Measurements from ENCODE around the gene CAMK4.

The CAMK4 gene

GRCh38 chr5:111387361-111387760 lies 163.2 kb downstream of the CAMK4 start:
- Histone ChIP-seq H3K9me3 (ENCODE audit: control insufficient read depth, insufficient read depth, low read depth, low read length) (no peaks in the 10 kb centered on the region), H3K4me3 (ENCODE audit: low read depth, low read length) (no peak overlapping the region), H3K36me3 (ENCODE audit: control insufficient read depth in 2 of 2, insufficient read depth in 1 of 2, low read length in 2 of 2) (no peaks in the 10 kb centered on the region), H3K27ac (ENCODE audit: extremely low read depth, low read depth, low read length) (no peak overlapping the region), H3K4me1 (ENCODE audit: control insufficient read depth, insufficient read depth, low read length) (peaks cover 27% of the 10 kb centered on the region)
- ChIA-PET CTCF (interaction anchor here (0.7 kb wide), 1 partner anchor 62 kb away, joined by 4 read pairs; no protein-coding TSS in a partner anchor), POLR2A (no interaction called here)
- TF ChIP-seq KLF16 (tag by site-specific recombination; IDR thresholded peaks at IDR 0.05): no peak
- no peak for TF ChIP-seq ZNF335 (tag by site-specific recombination; conservative IDR thresholded peaks at IDR 0.05)
- TF ChIP-seq, protein P1, sequence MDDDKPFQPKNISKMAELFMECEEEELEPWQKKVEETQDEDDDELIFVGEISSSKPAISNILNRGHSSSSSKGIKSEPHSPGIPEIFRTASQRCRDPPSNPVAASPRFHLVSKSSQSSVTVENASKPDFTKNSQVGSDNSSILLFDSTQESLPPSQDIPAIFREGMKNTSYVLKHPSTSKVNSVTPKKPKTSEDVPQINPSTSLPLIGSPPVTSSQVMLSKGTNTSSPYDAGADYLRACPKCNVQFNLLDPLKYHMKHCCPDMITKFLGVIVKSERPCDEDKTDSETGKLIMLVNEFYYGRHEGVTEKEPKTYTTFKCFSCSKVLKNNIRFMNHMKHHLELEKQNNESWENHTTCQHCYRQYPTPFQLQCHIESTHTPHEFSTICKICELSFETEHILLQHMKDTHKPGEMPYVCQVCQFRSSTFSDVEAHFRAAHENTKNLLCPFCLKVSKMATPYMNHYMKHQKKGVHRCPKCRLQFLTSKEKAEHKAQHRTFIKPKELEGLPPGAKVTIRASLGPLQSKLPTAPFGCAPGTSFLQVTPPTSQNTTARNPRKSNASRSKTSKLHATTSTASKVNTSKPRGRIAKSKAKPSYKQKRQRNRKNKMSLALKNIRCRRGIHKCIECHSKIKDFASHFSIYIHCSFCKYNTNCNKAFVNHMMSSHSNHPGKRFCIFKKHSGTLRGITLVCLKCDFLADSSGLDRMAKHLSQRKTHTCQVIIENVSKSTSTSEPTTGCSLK (tag by site-specific recombination; IDR thresholded peaks at IDR 0.05): no peak
- TF ChIP-seq, protein P2, sequence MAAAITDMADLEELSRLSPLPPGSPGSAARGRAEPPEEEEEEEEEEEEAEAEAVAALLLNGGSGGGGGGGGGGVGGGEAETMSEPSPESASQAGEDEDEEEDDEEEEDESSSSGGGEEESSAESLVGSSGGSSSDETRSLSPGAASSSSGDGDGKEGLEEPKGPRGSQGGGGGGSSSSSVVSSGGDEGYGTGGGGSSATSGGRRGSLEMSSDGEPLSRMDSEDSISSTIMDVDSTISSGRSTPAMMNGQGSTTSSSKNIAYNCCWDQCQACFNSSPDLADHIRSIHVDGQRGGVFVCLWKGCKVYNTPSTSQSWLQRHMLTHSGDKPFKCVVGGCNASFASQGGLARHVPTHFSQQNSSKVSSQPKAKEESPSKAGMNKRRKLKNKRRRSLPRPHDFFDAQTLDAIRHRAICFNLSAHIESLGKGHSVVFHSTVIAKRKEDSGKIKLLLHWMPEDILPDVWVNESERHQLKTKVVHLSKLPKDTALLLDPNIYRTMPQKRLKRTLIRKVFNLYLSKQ (tag by site-specific recombination; IDR thresholded peaks at IDR 0.05; ENCODE audit: borderline replicate concordance): no peak
- TF ChIP-seq ZBTB8A (tag by site-specific recombination; IDR thresholded peaks at IDR 0.05): no peak
- TF ChIP-seq ZNF558 (tag by site-specific recombination; IDR thresholded peaks at IDR 0.05): no peak
- TF ChIP-seq ZNF433 (tag by site-specific recombination; IDR thresholded peaks at IDR 0.05; ENCODE audit: low read depth): no peak
- TF ChIP-seq ZFP37 (tag by site-specific recombination; IDR thresholded peaks at IDR 0.05): no peak
- TF ChIP-seq, protein P3, sequence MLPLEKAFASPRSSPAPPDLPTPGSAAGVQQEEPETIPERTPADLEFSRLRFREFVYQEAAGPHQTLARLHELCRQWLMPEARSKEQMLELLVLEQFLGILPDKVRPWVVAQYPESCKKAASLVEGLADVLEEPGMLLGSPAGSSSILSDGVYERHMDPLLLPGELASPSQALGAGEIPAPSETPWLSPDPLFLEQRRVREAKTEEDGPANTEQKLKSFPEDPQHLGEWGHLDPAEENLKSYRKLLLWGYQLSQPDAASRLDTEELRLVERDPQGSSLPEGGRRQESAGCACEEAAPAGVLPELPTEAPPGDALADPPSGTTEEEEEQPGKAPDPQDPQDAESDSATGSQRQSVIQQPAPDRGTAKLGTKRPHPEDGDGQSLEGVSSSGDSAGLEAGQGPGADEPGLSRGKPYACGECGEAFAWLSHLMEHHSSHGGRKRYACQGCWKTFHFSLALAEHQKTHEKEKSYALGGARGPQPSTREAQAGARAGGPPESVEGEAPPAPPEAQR (tag by site-specific recombination; IDR thresholded peaks at IDR 0.05): no peak
- TF ChIP-seq KLF17 (tag by site-specific recombination; IDR thresholded peaks at IDR 0.05): no peak
- no peak for TF ChIP-seq ZNF266 (tag by site-specific recombination; IDR thresholded peaks at IDR 0.05; ENCODE audit: low read depth)
- no peak for TF ChIP-seq ZBTB21 (tag by site-specific recombination; IDR thresholded peaks at IDR 0.05)
- TF ChIP-seq GLI4 (tag by site-specific recombination; IDR thresholded peaks at IDR 0.05): no peak
- no peak for TF ChIP-seq ZNF394 (tag by site-specific recombination; IDR thresholded peaks at IDR 0.05; ENCODE audit: borderline replicate concordance)
- no peak for TF ChIP-seq ZBTB20 (tag by site-specific recombination; IDR thresholded peaks at IDR 0.05)
- TF ChIP-seq ZNF132 (tag by site-specific recombination; IDR thresholded peaks at IDR 0.05; ENCODE audit: borderline replicate concordance): no peak
- no peak for TF ChIP-seq ZNF10 (tag by site-specific recombination; IDR thresholded peaks at IDR 0.05)
- TF ChIP-seq HIC1 (tag by site-specific recombination; IDR thresholded peaks at IDR 0.05): no peak

Data from HEK293 (cell line).